Osteocyte (in vitro differentiated cells): ENCODE results near the gene QRFPR. TPM values are rescaled to one million over a fixed set of nuclear protein-coding genes. Genes with fewer than 3 reads are reported as not detected.

Experiments used
- DNase-seq: peaks from one replicate; pipeline ENCODE4 v3.0.0; 2021; ENCODE audit warnings: mixed read lengths; ENCODE audit not compliant: unreplicated experiment; ENCODE audit errors: extremely low spot score
- H3K27ac Mint-ChIP-seq: one replicate; pipeline ENCODE4 v1.8.0; 2021; ENCODE audit warnings: mild to moderate bottlenecking, mixed read lengths; ENCODE audit not compliant: unreplicated experiment
- H3K27me3 Mint-ChIP-seq: one replicate; pipeline ENCODE4 v1.8.0; 2021; ENCODE audit warnings: mixed read lengths; ENCODE audit not compliant: unreplicated experiment
- H3K36me3 Mint-ChIP-seq: one replicate; pipeline ENCODE4 v1.8.0; 2021; ENCODE audit warnings: mixed read lengths; ENCODE audit not compliant: unreplicated experiment
- H3K4me1 Mint-ChIP-seq: one replicate; pipeline ENCODE4 v1.8.0; 2021; ENCODE audit warnings: mixed read lengths; ENCODE audit not compliant: unreplicated experiment
- H3K4me3 Mint-ChIP-seq: one replicate; pipeline ENCODE4 v1.8.0; 2021; ENCODE audit warnings: mild to moderate bottlenecking, moderate library complexity, mixed read lengths; ENCODE audit not compliant: unreplicated experiment
- H3K9me3 Mint-ChIP-seq: one replicate; pipeline ENCODE4 v1.8.0; 2021; ENCODE audit warnings: mixed read lengths; ENCODE audit not compliant: unreplicated experiment
- CTCF ChIP-seq: fragments of 200-600 bp; sonication (generic); IDR thresholded peaks from 2 replicates; pipeline ENCODE4 v1.5.0; 2021; ENCODE audit warnings: antibody characterized with exemption, mild to moderate bottlenecking, moderate library complexity
- total RNA-seq: library from RNA; stranded (reverse); gene quantifications from 2 replicates; pipeline ENCODE4 v1.2.1, GENCODE V29; 2021

Gene QRFPR
- total RNA-seq, 1 donor from 2014 or later: not detected

- peaks cover 74% of the 10 kb centered on the region for H3K27me3 Mint-ChIP-seq
Measured at GRCh38 chr4:121379276-121379675, 1.5 kb downstream of the QRFPR start.

GRCh38 chr4:121377076-121377475 is 3.7 kb downstream of the QRFPR start:
- Mint-ChIP-seq H3K27ac (no peak overlapping the region), H3K4me3 (no peak overlapping the region), H3K9me3 (no peaks in the 10 kb centered on the region), H3K36me3 (no peaks in the 10 kb centered on the region), H3K27me3 (peaks cover 68% of the 10 kb centered on the region), H3K4me1 (peaks cover 9% of the 10 kb centered on the region)
- TF ChIP-seq CTCF: no peak
- DNase-seq: no peak

More at GRCh38 chr4:121379276-121379675, 1.5 kb downstream of the QRFPR start:
- peaks cover 9% of the 10 kb centered on the region for H3K4me1 Mint-ChIP-seq
- no peak overlapping the region for H3K4me3 Mint-ChIP-seq
- no peak for DNase-seq
- TF ChIP-seq CTCF: no peak
- no peaks in the 10 kb centered on the region for H3K36me3 Mint-ChIP-seq
- no peaks in the 10 kb centered on the region for H3K9me3 Mint-ChIP-seq
- no peak overlapping the region for H3K27ac Mint-ChIP-seq

GRCh38 chr4:121376556-121376955 is 4.3 kb downstream of the QRFPR start:
- Mint-ChIP-seq H3K4me1 (peaks cover 9% of the 10 kb centered on the region), H3K27me3 (peaks cover 66% of the 10 kb centered on the region), H3K4me3 (no peak overlapping the region), H3K9me3 (no peaks in the 10 kb centered on the region), H3K27ac (no peak overlapping the region), H3K36me3 (no peaks in the 10 kb centered on the region)
- no peak for TF ChIP-seq CTCF
- no peak for DNase-seq

GRCh38 chr4:121376097-121376496 is 4.7 kb downstream of the QRFPR start:
- H3K27ac Mint-ChIP-seq: no peak overlapping the region
- no peaks in the 10 kb centered on the region for H3K36me3 Mint-ChIP-seq
- no peak for TF ChIP-seq CTCF
- DNase-seq: no peak
- peaks cover 9% of the 10 kb centered on the region for H3K4me1 Mint-ChIP-seq
- H3K4me3 Mint-ChIP-seq: no peak overlapping the region
- peaks cover 63% of the 10 kb centered on the region for H3K27me3 Mint-ChIP-seq
- no peaks in the 10 kb centered on the region for H3K9me3 Mint-ChIP-seq

- H3K4me1 Mint-ChIP-seq: peaks cover 7% of the 10 kb centered on the region
- no peak overlapping the region for H3K4me3 Mint-ChIP-seq
- no peaks in the 10 kb centered on the region for H3K9me3 Mint-ChIP-seq
- DNase-seq: no peak
- H3K27ac Mint-ChIP-seq: no peak overlapping the region
- no peak for TF ChIP-seq CTCF
- H3K27me3 Mint-ChIP-seq: peaks cover 62% of the 10 kb centered on the region
- no peaks in the 10 kb centered on the region for H3K36me3 Mint-ChIP-seq
Measured at GRCh38 chr4:121375262-121375661, 5.6 kb downstream of the QRFPR start.
